OCI-M1 (cell line): ENCODE data around the gene NEK7.
A peak's percentile ranks its signal among the peaks of the same experiment; 100 is the strongest.
"Not testable (repeated sequence)": the region's sequence is repeated elsewhere in the genome, so short reads cannot be mapped to it uniquely, and the experiment has no call there.

ENCODE experiments used
- DNase-seq: peaks from one replicate; lab custom pipeline; 2025; lab: John Stamatoyannopoulos, UW

The NEK7 gene

GRCh38 chr1:198156745-198157240, at the start of gene NEK7:
NEK7 (plus strand) TSS chr1:198156998; CDS start chr1:198232581, 75,583 bp downstream.
- DNase-seq, result peak; percentile 92

GRCh38 chr1:198107091-198107501, 49.7 kb upstream of the NEK7 start:
- no peak for DNase-seq

GRCh38 chr1:198108636-198109370, 48.0 kb upstream of the NEK7 start:
- DNase-seq, result no peak

GRCh38 chr1:198109371-198109715, 47.5 kb upstream of the NEK7 start:
- no peak for DNase-seq

- no peak for DNase-seq
Observed at GRCh38 chr1:198113342-198113750, 43.5 kb upstream of the NEK7 start.

GRCh38 chr1:198116069-198116468, 40.7 kb upstream of the NEK7 start:
- peak; percentile 60 for DNase-seq

- no peak for DNase-seq
Observed at GRCh38 chr1:198116469-198116868, 40.3 kb upstream of the NEK7 start.

GRCh38 chr1:198117267-198117666, 39.5 kb upstream of the NEK7 start:
- DNase-seq, result no peak

GRCh38 chr1:198118134-198118533, 38.7 kb upstream of the NEK7 start:
- DNase-seq, result no peak

- DNase-seq, result no peak
Observed at GRCh38 chr1:198119906-198120305, 36.9 kb upstream of the NEK7 start.

GRCh38 chr1:198121056-198121826, 35.6 kb upstream of the NEK7 start:
- DNase-seq, result peak; percentile 46

GRCh38 chr1:198122693-198123092, 34.1 kb upstream of the NEK7 start:
- peak; percentile 79 for DNase-seq

- no peak for DNase-seq
Observed at GRCh38 chr1:198123133-198123532, 33.7 kb upstream of the NEK7 start.

GRCh38 chr1:198124673-198125072, 32.1 kb upstream of the NEK7 start:
- DNase-seq, result no peak

- no peak for DNase-seq
Observed at GRCh38 chr1:198125995-198126735, 30.6 kb upstream of the NEK7 start.

- DNase-seq, result no peak
Observed at GRCh38 chr1:198128533-198128932, 28.3 kb upstream of the NEK7 start.

GRCh38 chr1:198130053-198130452, 26.7 kb upstream of the NEK7 start:
- not testable (repeated sequence) for DNase-seq

- DNase-seq, result peak; percentile 51
Observed at GRCh38 chr1:198132060-198132781, 24.6 kb upstream of the NEK7 start.

GRCh38 chr1:198134252-198134651, 22.5 kb upstream of the NEK7 start:
- DNase-seq, result no peak

GRCh38 chr1:198135366-198135765, 21.4 kb upstream of the NEK7 start:
- no peak for DNase-seq

GRCh38 chr1:198141668-198142351, 15.0 kb upstream of the NEK7 start:
- DNase-seq, result no peak
